ENCODE results near the gene MYZAP. TPM values are rescaled to one million over a fixed set of nuclear protein-coding genes. Genes with fewer than 3 reads are reported as not detected.
A peak's percentile ranks its signal among the peaks of the same experiment; 100 is the strongest.

Gene MYZAP
- total RNA-seq, 1 donor from 2014 or later: not detected

- no peak for DNase-seq
- Mint-ChIP-seq H3K27ac (ENCODE audit: unreplicated experiment) (peak overlapping the region; percentile 73), H3K36me3 (ENCODE audit: unreplicated experiment) (peaks cover 4% of the 10 kb centered on the region), H3K9me3 (ENCODE audit: unreplicated experiment) (peaks cover 2% of the 10 kb centered on the region), H3K27me3 (ENCODE audit: unreplicated experiment) (peaks cover 5% of the 10 kb centered on the region), H3K4me3 (ENCODE audit: unreplicated experiment) (no peak overlapping the region), H3K4me1 (ENCODE audit: low read depth, unreplicated experiment) (peaks cover 36% of the 10 kb centered on the region)
- TF ChIP-seq CTCF (IDR thresholded peaks at IDR 0.05; ENCODE audit: partially characterized antibody, unreplicated experiment): no peak
Measured at GRCh38 chr15:57554812-57555179, 36.9 kb upstream of the MYZAP start.

DNA sequence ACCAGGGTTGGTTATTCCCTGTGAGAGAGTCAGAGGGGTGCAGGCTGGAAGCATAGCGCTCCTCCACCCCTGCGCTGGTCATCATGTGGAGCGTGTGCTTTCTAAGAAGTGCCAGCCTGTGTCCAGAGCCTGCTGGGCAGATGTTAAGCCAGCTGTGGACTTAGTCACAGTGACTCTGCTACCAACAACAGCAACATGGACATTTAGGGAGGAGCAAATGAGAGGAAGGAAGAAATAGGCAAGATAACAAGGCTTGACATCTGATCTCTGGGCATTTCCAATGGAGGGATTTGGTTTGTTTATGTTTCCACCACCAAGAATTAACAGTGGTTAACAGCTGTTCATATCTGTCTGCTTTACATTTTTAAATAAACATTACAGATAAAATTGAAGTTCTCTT is 36.4 kb upstream of the MYZAP start:
- no peak for TF ChIP-seq CTCF (IDR thresholded peaks at IDR 0.05; ENCODE audit: partially characterized antibody, unreplicated experiment)
- Mint-ChIP-seq H3K27me3 (ENCODE audit: unreplicated experiment) (peaks cover 5% of the 10 kb centered on the region), H3K9me3 (ENCODE audit: unreplicated experiment) (peaks cover 2% of the 10 kb centered on the region), H3K4me3 (ENCODE audit: unreplicated experiment) (no peak overlapping the region), H3K4me1 (ENCODE audit: low read depth, unreplicated experiment) (peaks cover 34% of the 10 kb centered on the region), H3K27ac (ENCODE audit: unreplicated experiment) (peak overlapping the region; percentile 73), H3K36me3 (ENCODE audit: unreplicated experiment) (peaks cover 4% of the 10 kb centered on the region)
- DNase-seq: no peak

DNA sequence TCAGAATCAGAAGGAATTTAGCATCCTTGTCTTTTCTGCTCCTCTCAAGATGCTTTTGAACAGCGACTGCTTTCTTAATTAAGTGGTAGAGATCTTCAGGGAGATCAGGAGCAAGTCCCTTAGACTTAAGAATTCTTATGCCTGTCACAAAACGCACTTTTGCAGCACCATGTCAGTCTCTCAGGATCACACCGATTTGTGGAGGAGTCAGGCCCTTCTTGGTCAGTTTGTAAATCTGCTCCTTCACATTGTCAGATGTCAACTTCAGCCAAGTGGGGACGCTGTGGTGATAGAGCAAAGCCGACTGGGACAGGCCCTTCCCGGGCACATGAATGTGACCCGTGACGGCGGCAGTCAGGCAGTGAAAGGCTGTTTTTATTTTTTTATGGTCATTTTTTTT is 35.7 kb upstream of the MYZAP start:
- peaks cover 2% of the 10 kb centered on the region for H3K9me3 Mint-ChIP-seq (ENCODE audit: unreplicated experiment)
- TF ChIP-seq CTCF (IDR thresholded peaks at IDR 0.05; ENCODE audit: partially characterized antibody, unreplicated experiment): no peak
- H3K36me3 Mint-ChIP-seq (ENCODE audit: unreplicated experiment): peaks cover 4% of the 10 kb centered on the region
- H3K27ac Mint-ChIP-seq (ENCODE audit: unreplicated experiment): peak overlapping the region; percentile 29
- H3K4me1 Mint-ChIP-seq (ENCODE audit: low read depth, unreplicated experiment): peaks cover 32% of the 10 kb centered on the region
- peaks cover 5% of the 10 kb centered on the region for H3K27me3 Mint-ChIP-seq (ENCODE audit: unreplicated experiment)
- DNase-seq: no peak
- no peak overlapping the region for H3K4me3 Mint-ChIP-seq (ENCODE audit: unreplicated experiment)

GRCh38 chr15:57557267-57557666 is 34.4 kb upstream of the MYZAP start:
- no peak overlapping the region for H3K4me3 Mint-ChIP-seq (ENCODE audit: unreplicated experiment)
- no peak for DNase-seq
- TF ChIP-seq CTCF (IDR thresholded peaks at IDR 0.05; ENCODE audit: partially characterized antibody, unreplicated experiment): no peak
- H3K36me3 Mint-ChIP-seq (ENCODE audit: unreplicated experiment): peaks cover 4% of the 10 kb centered on the region
- H3K27ac Mint-ChIP-seq (ENCODE audit: unreplicated experiment): no peak overlapping the region
- peaks cover 5% of the 10 kb centered on the region for H3K27me3 Mint-ChIP-seq (ENCODE audit: unreplicated experiment)
- peaks cover 3% of the 10 kb centered on the region for H3K9me3 Mint-ChIP-seq (ENCODE audit: unreplicated experiment)
- H3K4me1 Mint-ChIP-seq (ENCODE audit: low read depth, unreplicated experiment): peaks cover 21% of the 10 kb centered on the region

DNA sequence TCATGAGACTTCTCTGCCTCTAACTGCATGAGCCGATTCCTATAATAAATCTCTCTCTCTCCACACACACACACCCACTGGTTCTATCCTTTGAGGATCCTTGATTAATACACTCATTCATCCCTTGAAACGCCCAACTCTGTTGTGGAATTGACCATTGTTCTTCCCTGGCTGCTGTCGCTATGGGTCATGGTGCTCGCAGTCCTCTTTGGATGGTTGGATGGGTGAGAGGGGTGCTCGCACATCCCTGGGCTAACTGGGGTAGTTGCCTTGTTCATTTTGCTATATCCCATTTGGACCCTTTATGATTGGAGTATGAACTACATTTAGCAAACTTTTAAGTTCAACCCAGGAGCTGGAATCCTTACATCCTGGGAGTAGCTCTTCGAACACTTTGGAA is 33.9 kb upstream of the MYZAP start:
- H3K4me1 Mint-ChIP-seq (ENCODE audit: low read depth, unreplicated experiment): peaks cover 23% of the 10 kb centered on the region
- H3K36me3 Mint-ChIP-seq (ENCODE audit: unreplicated experiment): peaks cover 4% of the 10 kb centered on the region
- DNase-seq: no peak
- no peak overlapping the region for H3K4me3 Mint-ChIP-seq (ENCODE audit: unreplicated experiment)
- TF ChIP-seq CTCF (IDR thresholded peaks at IDR 0.05; ENCODE audit: partially characterized antibody, unreplicated experiment): no peak
- H3K27me3 Mint-ChIP-seq (ENCODE audit: unreplicated experiment): peaks cover 8% of the 10 kb centered on the region
- peaks cover 3% of the 10 kb centered on the region for H3K9me3 Mint-ChIP-seq (ENCODE audit: unreplicated experiment)
- H3K27ac Mint-ChIP-seq (ENCODE audit: unreplicated experiment): no peak overlapping the region
